Activated naive CD4-positive, alpha-beta T cell treated with anti-CD3 and anti-CD28 coated beads, Interleukin-2, amount 10 ng/mL, durations not matched to agents 7 days and 5 days (primary cell): ENCODE measurements around the gene PALLD.

ENCODE experiments used
- CTCF ChIA-PET: fragments of 350-600 bp; sonication (Branson Sonifier 250); formaldehyde crosslinking; loops from one replicate; lab custom pipeline; 2021; ENCODE audit warnings: antibody characterized with exemption; lab: Charles Lee
- DNase-seq: peaks from one replicate; pipeline ENCODE4 v3.0.0-alpha.2; 2020
- H3K27ac Mint-ChIP-seq: one replicate; pipeline ENCODE4 v1.8.0; 2021; ENCODE audit warnings: mild to moderate bottlenecking, moderate library complexity, mixed read lengths
- H3K27me3 Mint-ChIP-seq: one replicate; pipeline ENCODE4 v1.8.0; 2021; ENCODE audit warnings: mild to moderate bottlenecking, mixed read lengths
- H3K36me3 Mint-ChIP-seq: one replicate; pipeline ENCODE4 v1.8.0; 2021; ENCODE audit warnings: mixed read lengths
- H3K4me1 Mint-ChIP-seq: one replicate; pipeline ENCODE4 v1.8.0; 2021; ENCODE audit warnings: mixed read lengths
- H3K4me3 Mint-ChIP-seq: one replicate; pipeline ENCODE4 v1.8.0; 2021; ENCODE audit warnings: mild to moderate bottlenecking, moderate library complexity, mixed read lengths
- H3K9me3 Mint-ChIP-seq: one replicate; pipeline ENCODE4 v1.8.0; 2021; ENCODE audit warnings: mixed read lengths

Gene PALLD

GRCh38 chr4:168759959-168760527, 263.2 kb downstream of the PALLD start:
- Mint-ChIP-seq H3K9me3 (no peaks in the 10 kb centered on the region), H3K27ac (no peak overlapping the region), H3K36me3 (no peaks in the 10 kb centered on the region), H3K4me1 (no peaks in the 10 kb centered on the region), H3K4me3 (no peak overlapping the region), H3K27me3 (no peaks in the 10 kb centered on the region)
- CTCF ChIA-PET = no interaction called here
- DNase-seq = no peak

GRCh38 chr4:168761066-168761465, 264.2 kb downstream of the PALLD start:
- Mint-ChIP-seq H3K4me1 (no peaks in the 10 kb centered on the region), H3K36me3 (no peaks in the 10 kb centered on the region), H3K27ac (no peak overlapping the region), H3K27me3 (no peaks in the 10 kb centered on the region), H3K9me3 (no peaks in the 10 kb centered on the region), H3K4me3 (no peak overlapping the region)
- CTCF ChIA-PET = interaction anchor here (0.6 kb wide), 1 partner anchor 180 kb away, joined by 3 read pairs; no protein-coding TSS in a partner anchor
- no peak for DNase-seq

- Mint-ChIP-seq H3K27ac (no peak overlapping the region), H3K4me3 (no peak overlapping the region), H3K9me3 (no peaks in the 10 kb centered on the region), H3K4me1 (no peaks in the 10 kb centered on the region), H3K27me3 (no peaks in the 10 kb centered on the region), H3K36me3 (no peaks in the 10 kb centered on the region)
- DNase-seq = no peak
- CTCF ChIA-PET = no interaction called here
Observed at GRCh38 chr4:168765322-168765721, 268.5 kb downstream of the PALLD start.

GRCh38 chr4:168765726-168766125, 268.9 kb downstream of the PALLD start:
- no peaks in the 10 kb centered on the region for H3K4me1 Mint-ChIP-seq
- no peak overlapping the region for H3K27ac Mint-ChIP-seq
- no peak for DNase-seq
- no peaks in the 10 kb centered on the region for H3K9me3 Mint-ChIP-seq
- no peak overlapping the region for H3K4me3 Mint-ChIP-seq
- no peaks in the 10 kb centered on the region for H3K36me3 Mint-ChIP-seq
- CTCF ChIA-PET = no interaction called here
- H3K27me3 Mint-ChIP-seq = no peaks in the 10 kb centered on the region

- Mint-ChIP-seq H3K36me3 (no peaks in the 10 kb centered on the region), H3K27me3 (no peaks in the 10 kb centered on the region), H3K4me3 (no peak overlapping the region), H3K9me3 (no peaks in the 10 kb centered on the region), H3K27ac (no peak overlapping the region), H3K4me1 (no peaks in the 10 kb centered on the region)
- CTCF ChIA-PET = no interaction called here
- DNase-seq = no peak
Observed at GRCh38 chr4:168766604-168767316, 269.9 kb downstream of the PALLD start.

- no peak overlapping the region for H3K27ac Mint-ChIP-seq
- no peaks in the 10 kb centered on the region for H3K9me3 Mint-ChIP-seq
- H3K36me3 Mint-ChIP-seq = no peaks in the 10 kb centered on the region
- H3K27me3 Mint-ChIP-seq = no peaks in the 10 kb centered on the region
- H3K4me3 Mint-ChIP-seq = no peak overlapping the region
- no peaks in the 10 kb centered on the region for H3K4me1 Mint-ChIP-seq
- CTCF ChIA-PET = no interaction called here
- DNase-seq = no peak
Observed at GRCh38 chr4:168769416-168769815, 272.6 kb downstream of the PALLD start.

- Mint-ChIP-seq H3K36me3 (no peaks in the 10 kb centered on the region), H3K27ac (no peak overlapping the region), H3K4me3 (no peak overlapping the region), H3K9me3 (no peaks in the 10 kb centered on the region), H3K27me3 (no peaks in the 10 kb centered on the region), H3K4me1 (no peaks in the 10 kb centered on the region)
- DNase-seq = no peak
- CTCF ChIA-PET = no interaction called here
Observed at GRCh38 chr4:168769837-168770236, 273.0 kb downstream of the PALLD start.

- DNase-seq = no peak
Observed at GRCh38 chr4:168771251-168771650, 274.4 kb downstream of the PALLD start.

GRCh38 chr4:168773388-168774195, 276.7 kb downstream of the PALLD start:
- CTCF ChIA-PET = no interaction called here
- H3K27ac Mint-ChIP-seq = no peak overlapping the region
- no peaks in the 10 kb centered on the region for H3K4me1 Mint-ChIP-seq
- no peaks in the 10 kb centered on the region for H3K9me3 Mint-ChIP-seq
- no peak for DNase-seq
- no peak overlapping the region for H3K4me3 Mint-ChIP-seq
- H3K36me3 Mint-ChIP-seq = no peaks in the 10 kb centered on the region
- peaks cover 6% of the 10 kb centered on the region for H3K27me3 Mint-ChIP-seq

More at GRCh38 chr4:168771251-168771650, 274.4 kb downstream of the PALLD start:
- H3K27ac Mint-ChIP-seq = no peak overlapping the region
- no peaks in the 10 kb centered on the region for H3K36me3 Mint-ChIP-seq
- CTCF ChIA-PET = no interaction called here
- H3K4me1 Mint-ChIP-seq = no peaks in the 10 kb centered on the region
- no peak overlapping the region for H3K4me3 Mint-ChIP-seq
- H3K27me3 Mint-ChIP-seq = no peaks in the 10 kb centered on the region
- no peaks in the 10 kb centered on the region for H3K9me3 Mint-ChIP-seq

- no peaks in the 10 kb centered on the region for H3K36me3 Mint-ChIP-seq
- peaks cover 6% of the 10 kb centered on the region for H3K27me3 Mint-ChIP-seq
- H3K27ac Mint-ChIP-seq = no peak overlapping the region
- no peak overlapping the region for H3K4me3 Mint-ChIP-seq
- DNase-seq = no peak
- H3K4me1 Mint-ChIP-seq = no peaks in the 10 kb centered on the region
- no peaks in the 10 kb centered on the region for H3K9me3 Mint-ChIP-seq
- CTCF ChIA-PET = no interaction called here
Observed at GRCh38 chr4:168776382-168776781, 279.5 kb downstream of the PALLD start.

GRCh38 chr4:168777277-168777965, 280.6 kb downstream of the PALLD start:
- no peak for DNase-seq
- Mint-ChIP-seq H3K4me3 (no peak overlapping the region), H3K27me3 (peaks cover 6% of the 10 kb centered on the region), H3K27ac (no peak overlapping the region), H3K4me1 (no peaks in the 10 kb centered on the region), H3K9me3 (no peaks in the 10 kb centered on the region), H3K36me3 (no peaks in the 10 kb centered on the region)
- CTCF ChIA-PET = no interaction called here

GRCh38 chr4:168781341-168781740, 284.5 kb downstream of the PALLD start:
- no peak overlapping the region for H3K4me3 Mint-ChIP-seq
- no peak overlapping the region for H3K27ac Mint-ChIP-seq
- no peaks in the 10 kb centered on the region for H3K36me3 Mint-ChIP-seq
- CTCF ChIA-PET = no interaction called here
- H3K9me3 Mint-ChIP-seq = no peaks in the 10 kb centered on the region
- no peak for DNase-seq
- H3K27me3 Mint-ChIP-seq = peaks cover 14% of the 10 kb centered on the region
- H3K4me1 Mint-ChIP-seq = no peaks in the 10 kb centered on the region

GRCh38 chr4:168781926-168782325, 285.1 kb downstream of the PALLD start:
- Mint-ChIP-seq H3K9me3 (no peaks in the 10 kb centered on the region), H3K4me1 (no peaks in the 10 kb centered on the region), H3K27me3 (peaks cover 14% of the 10 kb centered on the region), H3K36me3 (no peaks in the 10 kb centered on the region), H3K27ac (no peak overlapping the region), H3K4me3 (no peak overlapping the region)
- DNase-seq = no peak
- CTCF ChIA-PET = no interaction called here

GRCh38 chr4:168782439-168782838, 285.6 kb downstream of the PALLD start:
- Mint-ChIP-seq H3K4me3 (no peak overlapping the region), H3K9me3 (no peaks in the 10 kb centered on the region), H3K36me3 (no peaks in the 10 kb centered on the region), H3K27ac (no peak overlapping the region), H3K27me3 (peaks cover 14% of the 10 kb centered on the region), H3K4me1 (no peaks in the 10 kb centered on the region)
- CTCF ChIA-PET = interaction anchor here (0.9 kb wide), 1 partner anchor 703 kb away, joined by 3 read pairs; no protein-coding TSS in a partner anchor
- DNase-seq = no peak
